Measurements from ENCODE around the gene THAP7.

Gene THAP7

DNA sequence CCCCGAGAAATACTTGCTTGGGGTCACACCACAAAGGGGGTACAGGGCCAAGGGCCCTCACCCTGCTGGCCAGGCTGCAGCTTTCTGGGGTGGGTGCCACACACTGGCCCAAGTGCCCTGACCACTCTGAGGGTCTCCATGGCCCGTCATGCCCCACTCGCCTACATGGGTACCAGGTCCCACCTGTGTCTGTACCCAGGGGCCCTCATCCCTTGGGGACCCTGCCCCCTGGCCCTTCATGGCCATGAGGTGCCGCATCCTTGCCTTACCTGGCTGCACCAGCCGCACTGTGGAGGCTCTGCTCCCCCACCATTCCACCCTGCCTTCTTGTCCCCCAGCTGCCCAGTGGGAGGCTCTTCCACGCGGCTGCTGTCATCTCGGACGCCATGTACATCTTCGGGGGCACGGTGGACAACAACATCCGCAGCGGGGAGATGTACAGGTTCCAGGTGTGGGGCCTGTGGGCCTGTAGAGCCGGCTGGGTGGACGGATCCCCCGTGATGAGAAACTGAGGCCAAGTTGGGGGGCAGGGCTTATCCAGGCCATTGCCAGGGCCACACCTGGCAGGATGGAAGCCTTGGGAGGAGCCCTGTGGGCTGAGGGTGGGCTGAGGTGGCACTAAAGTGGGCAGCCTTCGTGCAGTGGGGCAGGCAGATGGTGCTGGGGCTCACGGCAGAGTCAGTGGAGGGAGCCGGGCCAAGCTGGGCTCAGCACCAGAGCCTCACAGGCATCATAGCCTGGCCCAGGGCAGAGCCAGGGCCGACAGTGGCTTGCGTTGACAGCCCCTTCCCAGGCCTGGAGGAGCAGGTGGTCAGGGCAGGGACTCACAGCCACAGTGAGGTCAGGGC, 9.2 kb downstream of the THAP7 start:
- no peak for DNase-seq

DNA sequence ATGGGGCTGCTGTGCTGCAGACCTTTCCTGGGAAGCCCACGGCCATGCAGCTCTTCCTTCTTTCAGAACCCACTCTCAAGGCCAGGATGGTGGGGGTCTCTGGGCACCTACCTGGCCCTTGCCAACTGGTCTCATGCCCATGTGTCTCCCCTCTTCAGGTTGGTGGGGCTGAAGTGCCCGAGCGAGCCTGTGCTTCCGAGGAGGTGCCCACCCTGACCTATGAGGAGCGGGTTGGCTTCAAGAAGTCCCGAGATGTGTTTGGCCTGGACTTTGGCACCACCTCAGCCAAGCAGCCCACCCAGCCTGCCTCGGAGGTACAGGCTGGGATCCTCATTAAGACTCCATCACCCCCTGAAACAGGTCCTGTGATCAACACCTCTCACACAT, 9.9 kb downstream of the THAP7 start:
- no peak for DNase-seq

DNA sequence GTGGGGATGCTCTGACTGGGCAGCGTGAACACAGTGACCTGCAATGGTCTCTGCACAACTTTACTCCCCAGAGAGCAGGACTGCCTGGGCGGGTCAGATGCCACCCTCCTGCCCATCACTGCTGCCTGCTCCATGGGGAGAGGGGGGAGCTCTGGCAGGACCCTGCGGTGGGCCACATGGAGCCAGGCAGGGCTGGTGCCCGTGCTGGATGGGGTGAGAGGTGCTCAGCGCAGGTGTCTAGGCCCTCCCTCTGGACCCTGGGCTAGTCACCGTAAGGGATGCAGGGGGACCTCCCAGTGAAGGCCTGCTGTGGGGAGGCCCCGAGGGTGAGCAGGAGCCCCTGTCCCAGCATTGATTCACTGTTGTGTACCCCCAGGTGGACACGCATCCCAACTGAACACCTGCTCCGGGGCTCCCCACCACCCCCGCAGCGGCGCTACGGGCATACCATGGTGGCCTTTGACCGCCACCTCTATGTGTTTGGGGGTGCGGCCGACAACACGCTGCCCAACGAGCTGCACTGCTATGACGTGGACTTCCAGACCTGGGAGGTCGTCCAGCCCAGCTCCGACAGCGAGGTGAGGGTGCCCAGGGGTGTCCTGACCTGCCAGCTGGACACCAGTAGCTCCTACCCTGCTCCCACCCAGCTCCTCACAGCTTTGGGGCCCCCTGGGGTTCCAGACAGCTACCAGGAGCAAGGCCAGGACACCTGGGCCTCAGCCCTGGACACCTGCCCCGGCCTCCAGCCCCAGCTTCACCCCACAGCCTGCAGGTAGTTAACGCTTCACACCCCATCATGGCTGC, 10.5 kb downstream of the THAP7 start:
- DNase-seq = no peak

DNA sequence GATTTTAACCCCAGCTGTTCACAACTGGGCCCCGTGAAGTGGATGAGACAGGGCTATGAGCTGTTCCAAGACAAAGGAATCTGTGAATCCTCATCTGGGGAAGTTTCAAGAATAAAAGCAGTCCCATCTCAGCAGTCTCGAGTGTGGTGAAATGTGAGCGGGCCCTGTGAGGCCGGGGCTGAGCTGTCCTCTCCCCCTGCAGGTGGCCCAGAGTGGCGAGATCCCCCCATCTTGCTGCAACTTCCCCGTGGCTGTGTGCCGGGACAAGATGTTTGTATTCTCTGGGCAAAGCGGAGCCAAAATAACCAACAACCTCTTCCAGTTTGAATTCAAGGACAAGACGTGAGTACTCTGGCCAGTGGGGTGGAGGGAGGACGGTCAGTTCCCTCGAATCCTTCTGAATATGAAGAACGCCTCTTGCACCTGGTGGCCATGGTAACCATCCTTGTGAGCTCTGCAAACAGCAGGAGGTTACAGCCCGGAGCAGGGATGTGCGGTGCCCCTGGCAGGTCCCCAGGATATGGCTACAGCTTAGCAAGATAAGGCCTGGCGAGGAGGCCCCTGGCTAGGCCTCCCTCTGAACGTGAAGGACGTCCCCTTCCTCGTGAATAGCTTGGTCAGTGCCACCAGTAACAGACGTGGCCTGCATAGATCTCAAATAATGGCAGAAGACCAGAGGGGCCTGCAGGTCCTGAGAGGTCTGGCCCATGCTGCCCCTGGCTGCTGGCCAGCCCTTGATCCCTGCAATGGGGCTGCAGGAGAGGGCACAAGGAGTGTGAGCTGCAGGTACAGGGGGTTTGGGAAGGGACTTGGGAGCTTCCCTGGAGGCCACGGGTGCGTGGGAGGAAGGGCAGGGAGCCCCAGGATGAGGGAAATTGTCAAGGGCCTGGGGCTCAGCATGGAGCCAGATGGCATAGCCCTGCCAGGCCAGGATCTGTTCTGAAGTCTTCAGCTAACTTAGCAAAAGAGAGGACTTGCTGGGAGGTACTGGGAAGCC, 11.4 kb downstream of the THAP7 start:
- no peak for DNase-seq

DNA sequence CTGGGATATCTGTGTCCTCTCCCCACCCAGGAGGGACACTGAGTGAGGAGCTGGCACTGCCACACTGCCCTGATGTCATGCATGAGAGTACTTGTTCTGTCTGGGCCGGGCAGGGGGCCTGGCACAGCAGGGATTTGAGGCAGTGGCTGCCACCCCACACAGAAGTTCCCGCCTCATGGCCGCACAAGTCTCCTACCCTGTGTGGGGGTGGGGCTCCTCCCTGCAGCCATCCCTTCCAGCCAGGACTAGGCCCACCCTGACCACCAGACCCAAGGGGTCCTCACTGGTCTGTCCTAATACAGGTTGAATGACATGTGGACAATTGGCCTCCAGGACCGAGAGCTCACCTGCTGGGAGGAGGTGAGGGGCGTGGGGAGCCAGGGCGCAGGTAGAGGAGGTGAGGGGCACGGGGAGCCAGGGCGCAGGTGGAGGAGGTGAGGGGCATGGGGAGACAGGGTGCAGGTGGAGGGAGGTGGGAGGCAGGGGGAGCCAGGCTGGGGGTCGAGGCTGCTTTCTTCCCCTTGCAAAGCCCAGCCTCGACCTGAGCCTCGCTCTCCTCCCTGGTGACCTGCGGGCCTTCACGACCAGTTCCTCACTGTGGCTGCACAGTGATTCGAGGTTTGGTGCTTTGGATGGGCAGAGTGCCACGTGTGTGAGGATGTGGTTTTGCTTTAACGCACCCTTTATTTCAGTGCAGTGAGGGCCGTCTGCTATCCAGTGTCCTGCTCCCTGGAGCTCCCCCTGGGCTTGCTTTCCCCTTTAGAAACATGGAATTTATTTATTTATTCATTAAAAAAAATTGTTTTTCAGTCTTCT, 12.4 kb downstream of the THAP7 start:
- no peak for DNase-seq

DNA sequence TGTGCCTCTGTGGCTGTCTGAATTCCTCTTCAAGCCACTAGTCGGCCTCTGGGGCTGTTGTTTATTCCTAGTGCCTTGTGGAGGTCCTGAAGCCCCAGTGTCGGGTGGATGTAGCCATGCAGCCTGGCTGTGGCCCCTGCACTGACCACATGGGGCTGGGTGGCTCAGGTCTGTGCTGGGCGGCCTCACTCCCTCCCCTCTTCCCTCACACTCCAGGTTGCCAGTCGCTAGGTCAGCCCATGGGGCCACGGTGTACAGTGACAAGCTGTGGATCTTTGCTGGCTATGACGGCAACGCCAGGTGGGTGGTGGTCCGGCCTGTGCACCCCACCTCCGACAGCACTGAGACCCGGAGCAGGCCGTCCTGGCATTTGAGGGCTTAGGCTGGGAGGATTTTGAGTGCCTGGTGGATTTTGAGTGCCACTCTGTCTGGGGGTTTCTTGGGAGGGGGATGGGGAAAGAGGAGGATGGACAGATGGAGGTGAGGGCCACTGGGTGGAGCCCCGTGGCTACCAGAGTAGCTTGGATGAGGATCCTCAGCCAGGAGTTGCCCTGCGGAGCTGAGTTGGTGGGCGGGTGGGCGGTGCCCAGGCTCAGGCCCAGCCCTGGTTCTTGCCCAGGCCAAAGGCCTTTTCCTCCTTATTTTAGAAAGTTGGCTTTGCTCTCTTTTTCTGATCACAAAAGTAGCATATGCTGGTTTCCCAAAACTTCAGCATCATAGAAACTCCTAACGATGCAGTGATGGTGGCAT, 13.2 kb downstream of the THAP7 start:
- no peak for DNase-seq

DNA sequence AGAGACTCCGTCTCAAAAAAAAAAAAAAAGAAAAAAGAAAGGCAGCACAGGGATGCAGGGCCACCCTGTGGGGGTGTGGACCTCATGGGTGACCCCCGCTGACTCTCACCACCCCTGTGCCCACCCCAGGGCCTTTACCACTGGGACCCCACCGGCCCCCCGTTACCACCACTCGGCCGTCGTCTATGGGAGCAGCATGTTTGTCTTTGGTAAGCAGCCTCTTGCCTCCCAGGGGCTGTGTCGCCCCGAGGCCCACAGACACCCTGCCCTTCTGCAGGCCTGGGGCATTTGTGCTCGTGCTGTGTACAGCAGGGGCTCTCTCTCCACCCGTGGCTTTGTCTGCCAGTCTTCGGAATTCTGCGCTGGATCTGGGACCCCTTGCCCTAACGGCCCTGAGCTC, 14.5 kb downstream of the THAP7 start:
- DNase-seq = no peak

DNA sequence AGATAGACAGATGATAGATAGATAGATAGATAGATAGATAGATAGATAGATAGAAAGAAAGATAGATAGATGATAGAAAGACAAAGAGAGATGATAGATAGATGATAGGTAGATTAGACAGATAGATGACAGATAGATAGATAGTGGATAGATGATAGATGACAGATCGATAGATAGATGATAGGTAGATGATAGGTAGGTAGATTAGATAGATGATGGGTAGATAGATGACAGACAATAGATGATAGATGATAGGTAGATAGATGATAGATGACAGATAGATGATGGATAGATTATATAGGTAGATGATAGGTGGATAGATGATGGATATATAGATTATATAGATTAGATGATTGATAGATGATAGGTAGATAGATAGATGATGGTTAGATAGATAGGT, 15.6 kb downstream of the THAP7 start:
- DNase-seq = no peak

DNA sequence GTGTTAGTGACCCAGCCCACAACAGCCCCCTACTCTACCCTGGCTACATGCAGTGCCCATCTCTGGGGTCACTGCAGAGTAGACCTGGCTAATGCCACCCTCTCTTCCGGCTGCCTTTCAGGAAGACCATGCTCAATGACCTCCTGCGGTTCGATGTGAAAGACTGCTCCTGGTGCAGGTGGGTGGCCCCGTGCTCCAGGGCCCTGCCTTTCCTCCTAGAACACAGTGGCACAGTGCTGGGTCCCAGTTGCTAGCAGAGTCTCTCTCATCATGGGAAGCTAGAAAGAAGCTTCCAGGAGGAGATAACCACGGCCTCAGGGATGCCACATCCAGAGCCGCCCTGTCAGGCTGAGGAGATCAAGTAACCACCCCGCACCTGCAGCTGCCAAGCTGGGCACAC, 16.2 kb downstream of the THAP7 start:
- no peak for DNase-seq

DNA sequence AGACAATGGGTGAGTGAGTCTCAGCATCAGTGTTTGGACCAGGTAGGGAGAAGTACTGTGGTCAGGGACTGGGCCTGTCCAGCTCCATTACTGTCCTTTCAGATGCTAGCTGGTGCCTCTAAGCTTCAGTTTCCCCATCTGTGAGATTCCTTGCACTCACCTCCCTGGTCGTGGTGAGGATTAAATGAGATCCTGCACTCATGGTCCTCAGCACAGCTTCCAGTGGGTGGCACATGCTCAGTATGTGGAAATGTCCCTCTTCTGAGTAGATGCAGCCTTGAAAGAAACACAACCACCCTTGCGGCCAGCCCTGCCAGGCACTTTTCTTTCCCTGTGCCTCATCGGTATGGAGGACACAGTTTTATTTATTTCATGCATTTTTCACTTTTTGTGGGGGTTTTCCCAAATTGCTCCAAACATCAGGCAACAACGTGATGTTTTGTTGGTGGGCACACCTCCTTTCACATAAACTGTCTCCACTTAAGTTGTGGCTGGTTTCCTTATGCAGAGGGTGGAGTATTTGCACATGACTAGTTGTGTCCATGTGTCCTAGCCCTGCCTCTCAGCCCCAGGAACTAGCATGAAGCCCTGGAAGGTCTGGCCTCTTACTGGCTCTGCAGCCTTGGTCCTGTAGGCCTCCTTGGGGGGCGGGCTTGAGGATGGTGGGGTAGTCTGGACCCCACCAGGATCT, 18.7 kb downstream of the THAP7 start:
- DNase-seq = no peak

DNA sequence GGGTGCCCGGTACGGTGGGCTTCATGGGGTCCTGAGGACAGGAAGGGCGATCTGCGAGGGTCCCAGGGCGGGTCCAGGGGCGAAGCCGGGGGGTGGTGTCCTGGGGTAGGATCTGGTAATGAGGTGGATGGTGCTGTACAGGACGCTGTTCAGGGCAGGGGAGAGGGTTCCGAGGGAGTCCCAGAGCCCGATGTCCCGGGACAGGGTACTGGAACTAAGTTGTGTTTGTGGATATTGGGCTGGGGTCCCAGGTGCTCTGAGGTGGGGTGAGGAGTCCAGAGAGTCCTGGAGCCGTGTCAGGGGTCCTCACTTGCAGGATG, 19.4 kb downstream of the THAP7 start:
- DNase-seq = no peak

DNA sequence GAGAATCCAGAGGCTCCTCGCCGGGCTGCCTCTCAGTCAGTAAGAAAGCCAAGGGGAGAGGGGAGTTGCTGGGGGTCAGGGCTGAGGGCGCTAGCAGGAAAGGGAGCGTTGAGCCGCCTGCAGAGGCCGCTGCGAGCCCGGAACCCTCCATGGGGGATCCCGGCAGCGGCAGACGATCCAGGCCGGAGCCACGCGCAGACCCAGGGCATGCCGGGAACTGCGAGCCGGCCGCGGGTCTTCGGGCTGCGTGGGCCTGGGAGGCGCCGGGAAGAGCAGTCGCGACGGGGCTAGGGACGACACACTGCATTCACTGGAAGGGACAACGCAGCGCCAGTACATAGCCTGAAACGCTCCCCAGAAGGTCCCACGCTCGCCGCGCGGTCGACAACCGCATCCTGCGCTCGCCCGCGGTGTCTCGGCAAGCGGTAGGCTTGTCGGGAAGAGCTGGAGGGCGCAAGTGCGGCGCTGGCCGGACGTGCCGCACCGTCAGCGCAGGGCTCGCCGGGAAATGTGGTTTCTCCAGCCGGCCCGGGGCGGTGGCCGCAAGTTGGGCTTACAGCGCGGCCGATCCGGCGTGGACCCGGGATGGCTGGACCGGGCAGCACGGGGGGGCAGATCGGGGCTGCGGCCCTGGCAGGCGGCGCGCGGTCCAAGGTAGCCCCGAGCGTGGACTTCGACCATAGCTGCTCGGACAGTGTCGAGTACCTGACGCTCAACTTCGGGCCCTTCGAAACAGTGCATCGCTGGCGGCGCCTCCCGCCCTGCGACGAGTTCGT, 19.9 kb downstream of the THAP7 start, which contains the start of gene LZTR1:
LZTR1 (plus strand) TSS at position 511 of the 776 bp plus-strand sequence; CDS start at position 586, 75 bp downstream.
- DNase-seq = peak; percentile 68

DNA sequence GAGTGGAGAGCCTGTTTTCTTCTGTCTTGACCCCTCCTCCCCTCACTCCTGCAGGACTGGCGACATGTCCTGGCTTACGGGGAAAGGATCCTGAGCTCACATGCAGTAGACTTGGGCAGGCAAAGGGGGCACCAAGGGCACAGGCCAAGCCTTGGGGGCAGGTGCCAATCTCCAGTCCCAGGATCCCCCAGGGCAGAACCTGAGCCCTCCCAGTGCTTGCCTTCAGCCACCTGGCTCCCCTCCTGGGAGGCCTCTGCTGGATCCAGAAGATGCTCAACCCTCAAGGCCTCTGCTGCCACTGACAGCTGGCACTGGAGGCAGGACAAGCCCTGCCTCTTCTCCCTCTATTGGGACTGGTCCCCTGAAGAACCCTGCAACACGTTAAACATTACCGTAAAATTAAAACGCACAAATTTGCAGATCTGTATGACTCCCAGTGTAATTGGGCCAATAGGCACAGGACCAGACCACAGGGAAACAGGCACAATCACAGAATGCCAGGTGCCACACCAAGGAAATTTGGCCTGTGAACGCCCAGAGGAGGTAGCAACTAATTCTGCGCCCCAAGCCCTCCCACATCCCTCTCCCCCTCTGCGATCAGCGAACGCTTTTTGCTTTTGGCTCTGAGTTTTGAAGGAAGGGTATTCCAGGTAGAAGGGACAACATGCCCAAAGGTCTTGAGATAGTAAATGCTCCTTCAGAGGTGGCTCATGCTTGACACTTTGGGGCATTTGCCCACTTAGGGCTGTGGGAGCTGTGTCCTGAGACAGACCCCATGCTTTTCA, 20.8 kb downstream of the THAP7 start:
- DNase-seq = no peak

DNA sequence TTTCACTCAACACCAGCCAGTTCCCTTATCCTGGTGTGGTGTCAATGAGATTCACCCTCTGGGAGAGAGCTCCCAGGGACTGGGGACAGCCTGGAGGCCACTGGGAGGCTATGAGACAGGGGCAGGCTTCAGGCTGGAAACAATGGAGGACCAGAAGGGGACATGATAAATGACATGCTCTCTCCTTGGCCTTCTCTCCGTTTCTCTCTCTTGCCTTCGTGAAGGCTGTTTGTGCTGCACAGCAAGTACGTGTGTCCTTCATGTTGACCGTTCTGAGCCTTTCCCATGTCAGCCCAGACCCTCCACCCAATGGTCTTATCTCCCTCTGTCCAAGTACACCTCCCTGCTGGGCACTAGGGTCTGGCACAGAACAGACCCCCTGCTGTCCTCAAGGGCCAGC, 21.4 kb downstream of the THAP7 start:
- no peak for DNase-seq

DNA sequence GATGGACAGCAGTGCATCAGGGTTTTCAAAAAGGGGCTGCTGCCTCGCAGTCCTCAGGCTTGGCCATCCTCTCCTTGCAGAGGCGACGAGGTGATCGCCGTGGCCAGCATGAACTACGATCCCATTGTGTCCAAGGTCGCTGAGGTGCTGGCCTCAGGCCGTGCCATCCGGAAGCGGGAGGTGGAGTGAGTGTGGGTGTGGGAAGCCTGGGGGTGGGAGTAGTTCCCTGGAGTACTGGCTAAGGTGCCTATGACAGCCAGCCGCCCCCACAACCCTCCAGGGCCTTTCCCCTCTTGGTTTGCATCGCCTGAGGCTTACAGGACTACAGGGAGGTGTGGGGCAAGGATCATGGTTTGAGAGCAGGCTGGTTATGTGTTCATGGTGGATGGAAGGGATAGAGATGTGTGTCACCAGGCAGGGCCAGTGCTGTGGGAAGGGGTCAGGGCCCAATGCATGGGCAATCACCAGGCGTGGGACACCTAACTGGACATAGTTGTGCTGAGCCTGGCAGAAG, 21.9 kb downstream of the THAP7 start:
- DNase-seq = no peak

DNA sequence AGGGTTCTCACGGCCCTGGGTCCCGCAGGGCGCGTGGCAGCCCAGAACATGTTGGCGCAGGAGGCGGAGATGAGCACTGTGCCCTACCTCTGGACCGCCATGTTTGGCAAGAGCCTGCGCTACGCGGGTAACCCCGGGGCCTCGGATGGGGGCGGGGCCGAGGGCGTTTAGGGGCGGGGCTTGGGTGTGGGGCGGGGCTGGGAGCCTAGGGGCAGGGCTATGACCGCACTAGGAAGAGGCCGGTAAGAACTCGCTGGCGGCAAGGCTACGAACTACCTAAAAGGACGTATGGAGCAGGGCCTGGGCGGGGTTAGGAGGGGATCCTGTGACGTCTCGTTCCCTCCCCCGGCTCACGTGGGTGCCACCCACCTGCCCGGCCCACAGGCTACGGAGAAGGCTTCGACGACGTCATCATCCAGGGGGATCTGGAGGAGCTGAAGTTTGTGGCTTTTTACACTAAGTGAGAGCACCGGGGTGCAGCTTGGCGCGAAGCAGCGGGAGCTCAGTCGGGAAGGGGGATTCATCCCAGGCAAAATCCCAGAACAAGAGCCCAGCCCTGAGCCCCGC, 22.6 kb downstream of the THAP7 start:
- DNase-seq = peak; percentile 70

DNA sequence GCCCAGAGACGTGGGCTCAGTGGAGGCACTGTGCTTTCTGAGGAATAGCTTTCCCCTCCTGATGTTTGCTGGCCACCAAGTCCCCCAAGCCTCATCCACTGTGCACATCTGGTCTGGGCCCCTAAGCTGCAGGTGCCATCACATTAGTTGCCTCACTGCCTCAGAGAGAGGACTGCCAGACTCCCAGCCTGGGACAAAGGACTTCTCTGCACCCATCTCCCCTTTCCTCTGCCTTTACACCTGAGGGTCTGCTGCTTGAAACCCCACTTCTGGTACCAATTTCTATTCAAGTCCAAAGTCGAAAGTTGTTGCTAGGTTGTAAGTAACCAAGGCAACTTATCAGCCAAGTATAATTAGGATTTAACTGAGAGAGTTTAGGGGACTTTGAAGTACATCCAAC, 23.5 kb downstream of the THAP7 start:
- no peak for DNase-seq

DNA sequence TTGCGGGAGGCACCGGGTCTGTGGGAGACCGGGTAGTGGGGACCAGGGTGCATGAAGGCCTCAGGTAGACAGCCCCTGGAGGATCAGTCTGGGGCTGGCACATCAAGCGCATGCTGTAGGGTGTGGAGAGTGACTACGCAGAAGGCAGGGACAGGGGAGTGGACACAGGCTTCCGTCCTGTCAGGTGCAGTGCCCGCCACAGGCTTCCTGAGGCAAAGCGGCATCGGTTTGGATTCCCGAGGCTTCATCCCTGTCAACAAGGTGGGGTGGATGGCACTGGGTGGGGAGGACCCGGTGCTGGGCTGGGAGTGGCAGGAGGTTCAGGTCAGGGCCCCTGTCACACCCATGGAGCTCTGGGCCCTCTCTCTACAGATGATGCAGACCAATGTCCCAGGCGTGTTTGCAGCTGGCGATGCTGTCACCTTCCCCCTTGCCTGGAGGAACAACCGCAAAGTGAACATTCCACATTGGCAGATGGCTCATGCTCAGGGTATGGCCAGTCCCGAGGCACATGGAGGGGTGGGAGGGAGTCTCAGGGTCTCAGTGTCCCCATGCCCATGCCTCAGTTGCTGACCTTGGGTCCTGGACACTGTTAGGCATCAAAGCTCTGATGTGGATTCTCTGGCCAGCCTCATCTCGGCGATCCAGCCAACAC, 24.3 kb downstream of the THAP7 start:
- no peak for DNase-seq

All from CD4-positive, alpha-beta T cell treated with Interleukin-12 subunit alpha and Interleukin-12 subunit beta, for 1 hour (primary cell).